Measurements from ENCODE around the gene ZNF75A. TPM values are rescaled to one million over a fixed set of nuclear protein-coding genes. Genes with fewer than 3 reads are reported as not detected.
"Not testable (repeated sequence)": the region's sequence is repeated elsewhere in the genome, so short reads cannot be mapped to it uniquely, and the experiment has no call there.

The ZNF75A gene
- total RNA-seq, 1 donor from 2014 or later: 20.9 TPM

DNA sequence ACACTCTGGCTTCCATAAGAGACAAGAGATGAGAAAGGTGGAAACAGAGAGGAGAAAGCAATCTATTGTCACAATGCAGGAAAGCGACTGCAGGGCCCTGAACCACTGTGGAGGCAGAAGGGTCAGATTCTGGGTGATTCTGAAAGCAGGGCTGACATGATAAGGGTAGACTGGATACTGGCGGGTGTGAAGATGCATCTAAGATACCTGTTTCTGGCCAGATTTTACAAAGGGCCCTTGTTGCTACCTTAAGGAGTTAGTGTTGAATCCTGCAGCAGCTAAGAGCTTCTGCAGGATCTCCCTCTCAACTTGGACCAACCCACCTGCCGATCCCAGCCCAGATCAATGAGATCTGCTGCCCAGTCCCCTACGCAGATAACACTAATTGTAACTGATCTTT lies 42.8 kb upstream of the ZNF75A start:
- Mint-ChIP-seq H3K9me3 (ENCODE audit: low read depth) (no peaks in the 10 kb centered on the region), H3K36me3 (ENCODE audit: low read depth) (no peaks in the 10 kb centered on the region), H3K4me3 (ENCODE audit: unreplicated experiment) (peak overlapping the region; percentile 54), H3K4me1 (ENCODE audit: low read depth) (peaks cover 24% of the 10 kb centered on the region), H3K27me3 (ENCODE audit: low read depth) (peaks cover 2% of the 10 kb centered on the region), H3K27ac (ENCODE audit: unreplicated experiment) (peak overlapping the region; percentile 34)
- DNase-seq (ENCODE audit: low spot score): no peak
- TF ChIP-seq, protein P1, sequence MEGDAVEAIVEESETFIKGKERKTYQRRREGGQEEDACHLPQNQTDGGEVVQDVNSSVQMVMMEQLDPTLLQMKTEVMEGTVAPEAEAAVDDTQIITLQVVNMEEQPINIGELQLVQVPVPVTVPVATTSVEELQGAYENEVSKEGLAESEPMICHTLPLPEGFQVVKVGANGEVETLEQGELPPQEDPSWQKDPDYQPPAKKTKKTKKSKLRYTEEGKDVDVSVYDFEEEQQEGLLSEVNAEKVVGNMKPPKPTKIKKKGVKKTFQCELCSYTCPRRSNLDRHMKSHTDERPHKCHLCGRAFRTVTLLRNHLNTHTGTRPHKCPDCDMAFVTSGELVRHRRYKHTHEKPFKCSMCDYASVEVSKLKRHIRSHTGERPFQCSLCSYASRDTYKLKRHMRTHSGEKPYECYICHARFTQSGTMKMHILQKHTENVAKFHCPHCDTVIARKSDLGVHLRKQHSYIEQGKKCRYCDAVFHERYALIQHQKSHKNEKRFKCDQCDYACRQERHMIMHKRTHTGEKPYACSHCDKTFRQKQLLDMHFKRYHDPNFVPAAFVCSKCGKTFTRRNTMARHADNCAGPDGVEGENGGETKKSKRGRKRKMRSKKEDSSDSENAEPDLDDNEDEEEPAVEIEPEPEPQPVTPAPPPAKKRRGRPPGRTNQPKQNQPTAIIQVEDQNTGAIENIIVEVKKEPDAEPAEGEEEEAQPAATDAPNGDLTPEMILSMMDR (IDR thresholded peaks at IDR 0.05): no peak

DNA sequence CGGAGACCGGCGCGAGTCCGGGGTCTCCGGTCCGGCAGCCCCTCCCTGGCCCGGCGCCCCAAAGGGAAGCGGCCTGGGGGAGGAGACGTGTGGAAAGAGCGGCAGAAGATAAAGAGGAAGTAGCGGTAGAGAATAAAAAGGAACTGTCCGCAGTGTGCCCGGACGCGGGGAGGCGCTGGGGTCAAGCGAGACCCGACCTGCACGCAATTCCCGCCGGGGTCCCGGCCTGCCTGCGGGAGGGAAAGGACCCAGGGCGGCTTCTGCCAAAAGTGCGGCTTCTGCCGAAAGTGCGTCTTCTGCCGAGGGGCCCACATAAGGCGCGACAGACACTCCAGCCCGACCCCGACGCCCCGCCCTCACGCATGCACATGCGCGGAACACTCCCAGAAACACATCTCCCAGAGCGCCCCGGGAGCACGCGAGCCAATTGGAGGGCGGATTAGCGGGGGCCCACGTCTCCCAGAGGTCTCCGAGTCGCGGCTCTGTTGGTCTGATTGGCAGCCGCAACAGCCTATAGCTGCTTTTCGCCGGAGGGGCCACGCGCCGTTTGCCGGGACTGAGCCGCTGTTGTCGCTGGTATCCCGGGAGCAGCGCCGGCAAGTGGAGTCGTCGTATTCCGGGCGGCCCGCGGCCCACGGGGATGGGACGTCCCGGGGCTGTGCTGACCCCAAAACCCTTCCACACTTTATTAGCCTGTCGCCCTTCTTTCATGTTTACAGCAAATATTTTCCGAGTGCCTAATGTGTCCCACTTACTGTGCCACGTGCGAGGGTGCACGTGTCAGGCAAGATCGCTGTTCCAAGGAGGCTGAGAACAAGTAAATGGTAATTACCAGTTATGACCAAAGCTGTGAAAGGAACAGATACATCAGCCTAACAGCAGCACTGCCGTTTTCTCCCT lies 40.9 kb upstream of the ZNF75A start:
- TF ChIP-seq, protein P1 (IDR thresholded peaks at IDR 0.05): peak; percentile 75
- Mint-ChIP-seq H3K27ac (ENCODE audit: unreplicated experiment) (peak overlapping the region; percentile 96), H3K27me3 (ENCODE audit: low read depth) (no peaks in the 10 kb centered on the region), H3K36me3 (ENCODE audit: low read depth) (peaks cover 2% of the 10 kb centered on the region), H3K4me1 (ENCODE audit: low read depth) (peaks cover 24% of the 10 kb centered on the region), H3K9me3 (ENCODE audit: low read depth) (no peaks in the 10 kb centered on the region), H3K4me3 (ENCODE audit: unreplicated experiment) (peak overlapping the region; percentile 82)
- peak; percentile 99 for DNase-seq (ENCODE audit: low spot score)

DNA sequence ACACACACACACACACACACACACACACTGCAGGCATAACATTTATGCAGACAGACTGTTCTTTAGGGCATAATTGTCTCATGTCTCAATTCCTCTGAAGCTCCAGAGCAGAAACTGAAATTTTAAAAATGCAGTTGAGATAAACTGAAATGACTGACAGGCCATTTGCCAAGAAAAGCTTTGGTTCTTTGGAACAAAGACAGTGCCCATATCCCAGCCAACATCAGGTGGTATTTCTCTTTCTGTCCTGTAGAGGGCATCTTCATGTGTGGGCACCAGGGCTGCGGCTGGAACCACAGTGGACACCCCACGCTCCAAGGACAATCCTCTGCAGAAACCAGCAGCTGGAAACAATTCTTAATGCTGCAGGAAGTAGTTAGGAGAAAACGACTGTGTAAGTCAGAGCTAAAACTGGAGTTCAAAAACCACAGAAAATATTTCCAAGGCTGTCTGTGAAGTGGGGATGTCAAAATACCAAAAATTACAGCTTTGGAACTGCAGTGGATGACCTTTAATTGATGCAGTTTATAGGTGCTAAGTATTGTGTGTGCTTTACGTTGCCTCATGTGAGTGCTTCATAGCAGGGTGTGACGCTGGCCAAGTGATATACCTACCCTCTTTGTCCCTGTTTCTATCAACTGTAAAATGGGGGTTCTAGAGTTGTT lies 38.3 kb upstream of the ZNF75A start:
- TF ChIP-seq, protein P1 (IDR thresholded peaks at IDR 0.05): peak; percentile 75
- Mint-ChIP-seq H3K27ac (ENCODE audit: unreplicated experiment) (peak overlapping the region; percentile 41), H3K9me3 (ENCODE audit: low read depth) (no peaks in the 10 kb centered on the region), H3K4me1 (ENCODE audit: low read depth) (peaks cover 24% of the 10 kb centered on the region), H3K4me3 (ENCODE audit: unreplicated experiment) (no peak overlapping the region), H3K36me3 (ENCODE audit: low read depth) (peaks cover 2% of the 10 kb centered on the region), H3K27me3 (ENCODE audit: low read depth) (no peaks in the 10 kb centered on the region)
- no peak for DNase-seq (ENCODE audit: low spot score)

DNA sequence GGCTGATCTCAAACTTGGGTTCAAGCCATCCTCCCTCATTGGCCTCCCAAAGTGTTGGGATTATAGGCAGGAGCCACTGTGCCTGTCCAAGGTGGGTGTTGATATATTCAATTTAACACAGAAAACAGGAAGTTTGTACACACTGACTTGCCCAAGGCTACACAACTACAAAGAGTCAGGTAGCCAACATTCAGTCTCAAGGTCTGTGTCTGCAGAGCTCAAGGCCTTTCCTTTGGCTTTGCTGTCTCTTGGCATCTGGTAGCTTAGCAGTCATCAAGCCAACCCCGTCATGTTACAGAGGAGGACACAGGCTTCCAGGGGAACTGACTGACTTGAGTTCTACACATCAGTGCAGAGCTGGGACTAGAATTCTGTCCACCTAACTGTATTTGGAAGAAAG lies 37.0 kb upstream of the ZNF75A start:
- H3K27me3 Mint-ChIP-seq (ENCODE audit: low read depth): no peaks in the 10 kb centered on the region
- TF ChIP-seq, protein P1 (IDR thresholded peaks at IDR 0.05): no peak
- H3K4me3 Mint-ChIP-seq (ENCODE audit: unreplicated experiment): no peak overlapping the region
- H3K27ac Mint-ChIP-seq (ENCODE audit: unreplicated experiment): no peak overlapping the region
- DNase-seq (ENCODE audit: low spot score): no peak
- H3K36me3 Mint-ChIP-seq (ENCODE audit: low read depth): peaks cover 2% of the 10 kb centered on the region
- peaks cover 21% of the 10 kb centered on the region for H3K4me1 Mint-ChIP-seq (ENCODE audit: low read depth)
- no peaks in the 10 kb centered on the region for H3K9me3 Mint-ChIP-seq (ENCODE audit: low read depth)

DNA sequence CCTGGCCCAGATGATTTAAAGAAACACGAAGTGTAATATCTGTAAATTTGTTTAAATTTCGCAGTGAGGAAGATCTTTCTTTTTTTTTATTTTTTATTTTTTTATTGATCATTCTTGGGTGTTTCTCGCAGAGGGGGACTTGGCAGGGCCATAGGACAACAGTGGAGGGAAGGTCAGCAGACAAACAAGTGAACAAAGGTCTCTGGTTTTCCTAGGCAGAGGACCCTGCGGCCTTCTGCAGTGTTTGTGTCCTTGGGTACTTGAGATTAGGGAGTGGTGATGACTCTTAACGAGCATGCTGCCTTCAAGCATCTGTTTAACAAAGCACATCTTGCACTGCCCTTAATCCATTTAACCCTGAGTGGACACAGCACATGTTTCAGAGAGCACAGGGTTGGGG lies 34.6 kb upstream of the ZNF75A start:
- not testable (repeated sequence) for H3K4me1 Mint-ChIP-seq (ENCODE audit: low read depth); H3K4me3 Mint-ChIP-seq (ENCODE audit: unreplicated experiment); H3K9me3 Mint-ChIP-seq (ENCODE audit: low read depth); H3K27me3 Mint-ChIP-seq (ENCODE audit: low read depth); H3K36me3 Mint-ChIP-seq (ENCODE audit: low read depth); H3K27ac Mint-ChIP-seq (ENCODE audit: unreplicated experiment); DNase-seq (ENCODE audit: low spot score)

DNA sequence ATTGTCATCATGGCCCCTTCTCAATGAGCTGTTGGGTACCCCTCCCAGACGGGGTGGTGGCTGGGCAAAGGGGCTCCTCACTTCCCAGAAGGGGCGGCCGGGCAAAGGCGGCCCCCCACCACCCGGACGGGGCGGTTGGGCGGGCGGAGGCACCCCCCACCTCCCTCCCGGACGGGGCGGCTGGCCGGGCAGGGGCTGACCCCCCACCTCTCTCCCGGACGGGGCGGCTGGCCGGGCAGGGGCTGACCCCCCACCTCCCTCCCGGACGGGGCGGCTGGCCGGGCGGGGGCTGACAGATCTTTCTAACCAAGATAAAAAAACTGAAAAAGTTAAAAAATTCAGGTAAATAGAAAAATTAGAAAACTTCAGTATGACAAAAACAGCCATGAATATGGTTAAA lies 34.0 kb upstream of the ZNF75A start:
- H3K27ac Mint-ChIP-seq (ENCODE audit: unreplicated experiment); H3K36me3 Mint-ChIP-seq (ENCODE audit: low read depth); H3K4me3 Mint-ChIP-seq (ENCODE audit: unreplicated experiment); H3K27me3 Mint-ChIP-seq (ENCODE audit: low read depth); H3K4me1 Mint-ChIP-seq (ENCODE audit: low read depth); DNase-seq (ENCODE audit: low spot score); H3K9me3 Mint-ChIP-seq (ENCODE audit: low read depth): not testable (repeated sequence)
